Liver (tissue), 3 donors: ENCODE data around the gene F8.

Source experiments
- CTCF ChIP-seq: fragments of 150-350 bp; IDR thresholded peaks from 2 replicates; pipeline ENCODE4 v1.5.1; 2017; ENCODE audit warnings: improper control_type of control experiment, low read depth, low read length; ENCODE audit not compliant: missing input control
- FOXA1 ChIP-seq: IDR thresholded peaks from 2 replicates; pipeline ENCODE4 v1.6.1; 2016; ENCODE audit warnings: antibody characterized with exemption
- GABPA ChIP-seq, 2 donors: IDR thresholded peaks in 1 of 2; conservative IDR thresholded peaks in 1 of 2; 2 replicates each; pipeline ENCODE4 v1.6.1; 2016; ENCODE audit warnings: antibody characterized with exemption in 2 of 2, mild to moderate bottlenecking in 1 of 2, moderate library complexity in 1 of 2
- HNF4A ChIP-seq, 2 donors: conservative IDR thresholded peaks; 2 replicates each; pipeline ENCODE4 v1.6.1; 2016; ENCODE audit warnings: antibody characterized with exemption in 2 of 2, mild to moderate bottlenecking in 2 of 2
- JUND ChIP-seq, 2 donors: IDR thresholded peaks; 2 replicates each; pipeline ENCODE4 v1.6.1; 2016; ENCODE audit warnings: antibody characterized with exemption in 2 of 2
- MAX ChIP-seq: IDR thresholded peaks from 2 replicates; pipeline ENCODE4 v1.6.1; 2016; ENCODE audit warnings: antibody characterized with exemption
- SP1 ChIP-seq: IDR thresholded peaks from 2 replicates; pipeline ENCODE4 v1.6.1; 2018; ENCODE audit warnings: antibody characterized with exemption, mild to moderate bottlenecking
- TAF1 ChIP-seq: conservative IDR thresholded peaks from 2 replicates; pipeline ENCODE4 v1.6.1; 2016; ENCODE audit warnings: antibody characterized with exemption, mild to moderate bottlenecking
- YY1 ChIP-seq: IDR thresholded peaks from 2 replicates; pipeline ENCODE4 v1.6.1; 2016; ENCODE audit warnings: antibody characterized with exemption, mild to moderate bottlenecking
- ZBTB33 ChIP-seq: IDR thresholded peaks from 2 replicates; pipeline ENCODE4 v1.6.1; 2016; ENCODE audit warnings: antibody characterized with exemption
- donor health status: healthy.
- donor health status: healthy.

- TF ChIP-seq GABPA (IDR thresholded peaks at IDR 0.05 in 1 of 2, conservative IDR thresholded peaks at IDR 0.05 in 1 of 2) = no peak
- no peak for TF ChIP-seq CTCF
- no peak for TF ChIP-seq SP1
- TF ChIP-seq TAF1 = no peak
- no peak for TF ChIP-seq HNF4A (conservative IDR thresholded peaks at IDR 0.05)
- no peak for TF ChIP-seq ZBTB33
- TF ChIP-seq JUND (IDR thresholded peaks at IDR 0.05) = no peak
- TF ChIP-seq FOXA1 = no peak
- no peak for TF ChIP-seq YY1
- TF ChIP-seq MAX = no peak
These were observed 193.4 kb downstream of the F8 start for GRCh38 chrX:154829134-154829533.
